OCI-LY3 (cell line): ENCODE results near the gene CYP46A1.

ENCODE experiments used
- H2AFZ ChIP-seq: fragments of 200-600, 300-600 bp; shearing (Covaris generic); 2 replicates; pipeline ENCODE4 v1.6.0; 2014; ENCODE audit warnings: antibody characterized with exemption, low read depth, low read length
- H3K27ac ChIP-seq: fragments of 200-600, 300-600 bp; sonication (generic); 2 replicates; pipeline ENCODE4 v1.5.1; 2014; ENCODE audit warnings: mild to moderate bottlenecking, low read length, moderate library complexity, mixed read lengths
- H3K27me3 ChIP-seq: fragments of 200-600, 300-600 bp; sonication (generic); 2 replicates; pipeline ENCODE4 v1.6.1; 2014; ENCODE audit warnings: low read depth, low read length, mixed read lengths
- H3K36me3 ChIP-seq: fragments of 200-600, 300-600 bp; sonication (generic); replicated peaks from 2 replicates; pipeline ENCODE3; 2014; ENCODE audit warnings: low read depth, low read length, mixed read lengths
- H3K4me1 ChIP-seq: fragments of 300-600, 200-600 bp; sonication (generic); 2 replicates; pipeline ENCODE4 v1.6.1; 2014; ENCODE audit warnings: low read length, mixed read lengths
- H3K4me2 ChIP-seq: fragments of 200-600, 300-600 bp; sonication (generic); 2 replicates; pipeline ENCODE4 v1.6.1; 2014; ENCODE audit warnings: low read length, mixed read lengths
- H3K4me3 ChIP-seq: fragments of 300-600, 200-600 bp; sonication (generic); 2 replicates; pipeline ENCODE4 v1.5.1; 2014; ENCODE audit warnings: antibody characterized with exemption, mild to moderate bottlenecking, low read length, moderate library complexity
- H3K79me2 ChIP-seq: fragments of 300-600, 200-600 bp; shearing (Covaris generic); 2 replicates; pipeline ENCODE4 v1.6.1; 2014; ENCODE audit warnings: mild to moderate bottlenecking, low read length, mixed read lengths
- H3K9ac ChIP-seq: fragments of 300-600, 200-600 bp; shearing (Covaris generic); 2 replicates; pipeline ENCODE4 v1.6.0; 2014; ENCODE audit warnings: mild to moderate bottlenecking, low read length, moderate library complexity
- H3K9me3 ChIP-seq: fragments of 200-600, 300-600 bp; shearing (Covaris generic); 2 replicates; pipeline ENCODE4 v1.6.1; 2014; ENCODE audit warnings: low read length, mixed read lengths; ENCODE audit not compliant: insufficient read depth
- H4K20me1 ChIP-seq: fragments of 200-600, 300-600 bp; sonication (generic); 2 replicates; pipeline ENCODE4 v1.6.1; 2016; ENCODE audit warnings: low read length, mixed read lengths; ENCODE audit not compliant: insufficient read depth
- CTCF ChIP-seq: fragments of 200-600, 300-600 bp; sonication (generic); IDR thresholded peaks from 2 replicates; pipeline ENCODE4 v1.5.1; 2014; ENCODE audit warnings: antibody characterized with exemption, low read length, low read depth
- EZH2phosphoT487 ChIP-seq: fragments of 200-600 bp; shearing (Covaris generic); IDR thresholded peaks from 2 replicates; pipeline ENCODE4 v1.6.1; 2018; ENCODE audit warnings: antibody characterized with exemption, mixed run types, low read depth

The CYP46A1 gene

DNA sequence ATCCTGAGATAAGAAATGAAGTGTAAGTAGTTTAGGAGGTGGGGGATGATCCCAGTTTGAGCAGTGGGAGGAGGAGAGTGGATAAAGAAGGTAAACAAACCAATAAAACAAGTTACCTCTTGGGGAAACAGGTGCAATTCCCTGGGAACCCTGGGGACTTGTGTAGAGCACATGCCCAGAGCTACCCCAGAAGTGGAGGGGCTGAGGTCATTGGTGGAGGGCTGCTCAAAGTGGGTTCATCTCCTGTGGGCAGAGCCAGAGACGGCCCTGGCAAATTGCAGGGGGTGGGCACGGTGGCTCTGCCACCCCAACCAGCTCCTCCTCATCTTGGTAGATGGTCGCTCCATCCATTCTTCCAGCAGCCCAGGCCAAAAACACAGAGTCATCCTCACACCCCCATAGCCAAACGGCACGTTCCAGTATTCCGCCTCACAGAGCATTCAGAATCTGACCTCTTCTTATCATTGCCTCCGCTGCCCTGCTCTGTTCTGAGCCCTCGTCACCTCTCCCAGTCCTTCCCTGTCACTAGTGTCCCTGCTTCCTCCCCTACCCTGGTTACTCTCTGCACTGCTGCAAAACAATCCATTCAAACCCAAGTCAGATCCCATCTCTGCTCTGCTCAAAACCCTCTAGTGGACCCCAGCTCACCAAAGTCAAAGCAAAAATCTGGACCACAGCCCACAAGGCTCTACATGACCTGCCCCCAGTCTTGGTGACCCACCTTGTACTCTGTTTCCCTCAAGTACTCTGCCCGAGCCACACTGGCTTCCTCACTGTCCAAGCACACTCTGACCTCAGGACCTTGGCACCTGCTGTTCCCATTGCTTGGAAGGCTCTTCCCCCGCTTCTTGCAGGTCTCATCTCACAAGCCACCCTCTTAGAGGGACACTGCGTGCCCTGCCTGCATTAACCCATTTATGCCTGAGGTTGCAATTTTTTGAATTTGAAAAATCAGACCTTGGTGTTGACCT, 5.5 kb downstream of the CYP46A1 start:
- Histone ChIP-seq H3K36me3 (no peaks in the 10 kb centered on the region), H3K4me2 (no peak overlapping the region), H3K27ac (no peak overlapping the region), H3K4me3 (no peak overlapping the region), H4K20me1 (no peaks in the 10 kb centered on the region), H3K9ac (no peak overlapping the region), H3K27me3 (peaks cover 62% of the 10 kb centered on the region), H3K79me2 (no peaks in the 10 kb centered on the region), H3K9me3 (no peaks in the 10 kb centered on the region), H2AFZ (no peak overlapping the region), H3K4me1 (peaks cover 11% of the 10 kb centered on the region; the same call in 1 of the 2 replicates)
- no peak for TF ChIP-seq CTCF
- TF ChIP-seq EZH2phosphoT487, result no peak

GRCh38 chr14:99690636-99691035, 6.5 kb downstream of the CYP46A1 start:
- no peak overlapping the region for H3K27ac ChIP-seq
- H3K36me3 ChIP-seq, result no peaks in the 10 kb centered on the region
- no peaks in the 10 kb centered on the region for H4K20me1 ChIP-seq
- H3K4me3 ChIP-seq, result no peak overlapping the region
- H3K9ac ChIP-seq, result no peak overlapping the region
- no peak for TF ChIP-seq CTCF
- TF ChIP-seq EZH2phosphoT487, result no peak
- no peak overlapping the region for H3K4me2 ChIP-seq
- peaks cover 59% of the 10 kb centered on the region for H3K27me3 ChIP-seq
- peaks cover 9% of the 10 kb centered on the region; the same call in 1 of the 2 replicates for H3K4me1 ChIP-seq
- no peak overlapping the region for H2AFZ ChIP-seq
- no peaks in the 10 kb centered on the region for H3K79me2 ChIP-seq
- no peaks in the 10 kb centered on the region for H3K9me3 ChIP-seq

DNA sequence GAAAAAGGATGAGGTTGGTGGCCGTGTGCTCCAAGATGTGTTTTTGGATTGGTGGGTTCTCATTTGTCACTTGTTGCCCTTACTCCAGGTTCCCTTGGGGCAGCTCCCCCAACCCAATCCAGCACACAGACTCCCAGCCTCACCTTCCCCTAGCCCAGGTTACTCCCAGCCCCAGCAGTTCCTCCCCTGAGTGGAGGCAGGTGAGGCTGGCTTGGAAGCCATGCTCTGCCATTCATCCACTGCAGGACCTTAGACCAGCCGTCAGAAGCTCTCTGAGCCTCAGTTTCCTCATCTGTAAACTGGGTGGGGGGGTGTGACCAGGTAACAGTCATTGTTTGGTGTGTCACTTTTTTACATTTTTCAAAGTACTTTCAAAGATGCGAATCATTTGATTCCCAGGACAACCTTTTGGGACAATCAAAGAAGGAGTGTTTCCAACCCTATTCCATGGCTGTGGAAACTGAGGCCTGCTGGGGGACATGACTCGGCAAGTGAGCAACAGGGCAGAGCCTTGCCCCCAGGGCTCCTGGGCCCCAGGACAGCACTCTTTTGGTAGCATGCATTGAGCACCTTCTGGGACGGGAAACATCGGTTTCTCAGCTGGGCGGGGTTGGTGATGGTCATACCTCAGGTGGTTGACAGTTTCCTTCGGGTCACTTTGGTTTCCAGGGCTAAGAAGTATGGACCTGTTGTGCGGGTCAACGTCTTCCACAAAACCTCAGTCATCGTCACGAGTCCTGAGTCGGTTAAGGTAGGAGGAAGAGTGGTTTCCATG, 7.2 kb downstream of the CYP46A1 start:
- H4K20me1 ChIP-seq, result no peaks in the 10 kb centered on the region
- no peak overlapping the region for H3K4me3 ChIP-seq
- no peak overlapping the region for H2AFZ ChIP-seq
- TF ChIP-seq CTCF (no peak), EZH2phosphoT487 (no peak)
- no peaks in the 10 kb centered on the region for H3K9me3 ChIP-seq
- H3K4me1 ChIP-seq, result peaks cover 9% of the 10 kb centered on the region; the same call in 1 of the 2 replicates
- no peaks in the 10 kb centered on the region for H3K36me3 ChIP-seq
- H3K4me2 ChIP-seq, result no peak overlapping the region
- no peak overlapping the region for H3K9ac ChIP-seq
- H3K27ac ChIP-seq, result no peak overlapping the region
- no peaks in the 10 kb centered on the region for H3K79me2 ChIP-seq
- peaks cover 58% of the 10 kb centered on the region for H3K27me3 ChIP-seq

DNA sequence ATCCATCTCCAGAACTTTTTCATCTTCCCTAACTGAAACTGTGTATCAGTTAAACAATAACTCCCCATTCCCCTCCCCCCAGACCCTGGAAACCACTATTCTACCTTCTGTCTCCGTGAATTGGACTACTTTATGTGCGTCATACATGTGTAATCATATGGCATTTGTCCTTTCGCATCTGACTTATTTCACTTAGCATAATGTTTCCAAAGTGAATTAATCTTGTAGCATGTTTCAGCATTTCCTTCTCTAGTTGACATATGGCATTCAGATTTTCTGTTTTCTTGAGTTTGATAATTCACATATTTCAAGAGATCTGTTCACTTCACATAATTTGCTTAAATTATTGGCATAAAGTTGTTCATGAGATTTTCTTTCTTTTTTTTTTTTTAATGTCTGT, 9.8 kb downstream of the CYP46A1 start:
- Histone ChIP-seq H3K27ac (no peak overlapping the region), H3K4me1 (no peaks in the 10 kb centered on the region), H2AFZ (no peak overlapping the region), H3K36me3 (no peaks in the 10 kb centered on the region), H3K9me3 (no peaks in the 10 kb centered on the region), H3K27me3 (peaks cover 66% of the 10 kb centered on the region), H3K4me2 (no peak overlapping the region), H3K4me3 (no peak overlapping the region), H3K9ac (no peak overlapping the region), H4K20me1 (no peaks in the 10 kb centered on the region), H3K79me2 (no peaks in the 10 kb centered on the region)
- TF ChIP-seq CTCF (no peak), EZH2phosphoT487 (no peak)
